IPS-15b (cell line): Measurements from ENCODE around the gene TMEM218.

Source experiments
- H3K27me3 ChIP-seq: one replicate; pipeline ENCODE4 v1.6.1; 2013; ENCODE audit warnings: low read length; ENCODE audit not compliant: control insufficient read depth, insufficient read depth
- H3K36me3 ChIP-seq: one replicate; pipeline ENCODE4 v1.6.1; 2013; ENCODE audit warnings: low read length; ENCODE audit not compliant: control insufficient read depth, insufficient read depth
- H3K4me1 ChIP-seq: one replicate; pipeline ENCODE4 v1.6.1; 2013; ENCODE audit warnings: mild to moderate bottlenecking, low read length; ENCODE audit not compliant: control insufficient read depth, insufficient read depth
- H3K4me3 ChIP-seq: one replicate; pipeline ENCODE4 v1.5.1; 2013; ENCODE audit warnings: low read depth, low read length
- H3K9ac ChIP-seq: one replicate; pipeline ENCODE4 v1.6.1; 2013; ENCODE audit warnings: low read depth, mild to moderate bottlenecking, low read length
- H3K9me3 ChIP-seq: one replicate; pipeline ENCODE4 v1.6.1; 2013; ENCODE audit warnings: mild to moderate bottlenecking, low read length; ENCODE audit not compliant: control insufficient read depth, insufficient read depth

TMEM218 gene

GRCh38 chr11:125079151-125079877 lies 32.1 kb downstream of the TMEM218 start:
- Histone ChIP-seq H3K9me3 (no peaks in the 10 kb centered on the region), H3K4me1 (no peaks in the 10 kb centered on the region), H3K27me3 (no peaks in the 10 kb centered on the region), H3K9ac (no peak overlapping the region), H3K36me3 (no peaks in the 10 kb centered on the region), H3K4me3 (no peak overlapping the region)

GRCh38 chr11:125078516-125079140 lies 32.8 kb downstream of the TMEM218 start:
- Histone ChIP-seq H3K4me3 (no peak overlapping the region), H3K4me1 (no peaks in the 10 kb centered on the region), H3K9me3 (no peaks in the 10 kb centered on the region), H3K9ac (no peak overlapping the region), H3K27me3 (no peaks in the 10 kb centered on the region), H3K36me3 (no peaks in the 10 kb centered on the region)

GRCh38 chr11:125078016-125078415 lies 33.4 kb downstream of the TMEM218 start:
- Histone ChIP-seq H3K9ac (no peak overlapping the region), H3K4me1 (no peaks in the 10 kb centered on the region), H3K9me3 (no peaks in the 10 kb centered on the region), H3K27me3 (no peaks in the 10 kb centered on the region), H3K36me3 (no peaks in the 10 kb centered on the region), H3K4me3 (no peak overlapping the region)

- Histone ChIP-seq H3K36me3 (no peaks in the 10 kb centered on the region), H3K4me1 (no peaks in the 10 kb centered on the region), H3K9ac (no peak overlapping the region), H3K9me3 (no peaks in the 10 kb centered on the region), H3K27me3 (no peaks in the 10 kb centered on the region), H3K4me3 (no peak overlapping the region)
Measured at GRCh38 chr11:125076378-125076945, 35.0 kb downstream of the TMEM218 start.

GRCh38 chr11:125075900-125076317 lies 35.5 kb downstream of the TMEM218 start:
- H3K36me3 ChIP-seq = no peaks in the 10 kb centered on the region
- no peak overlapping the region for H3K9ac ChIP-seq
- H3K27me3 ChIP-seq = no peaks in the 10 kb centered on the region
- no peaks in the 10 kb centered on the region for H3K4me1 ChIP-seq
- H3K4me3 ChIP-seq = no peak overlapping the region
- H3K9me3 ChIP-seq = no peaks in the 10 kb centered on the region

- H3K4me1 ChIP-seq = no peaks in the 10 kb centered on the region
Measured at GRCh38 chr11:125075242-125075625, 36.2 kb downstream of the TMEM218 start.

GRCh38 chr11:125074511-125075241 lies 36.8 kb downstream of the TMEM218 start:
- Histone ChIP-seq H3K9ac (no peak overlapping the region), H3K27me3 (peaks cover 2% of the 10 kb centered on the region), H3K36me3 (no peaks in the 10 kb centered on the region)

More at GRCh38 chr11:125075242-125075625, 36.2 kb downstream of the TMEM218 start:
- Histone ChIP-seq H3K9me3 (no peaks in the 10 kb centered on the region), H3K4me3 (no peak overlapping the region), H3K36me3 (no peaks in the 10 kb centered on the region), H3K9ac (no peak overlapping the region), H3K27me3 (no peaks in the 10 kb centered on the region)

GRCh38 chr11:125073616-125074483 lies 37.6 kb downstream of the TMEM218 start:
- H3K36me3 ChIP-seq = no peaks in the 10 kb centered on the region
- no peak overlapping the region for H3K9ac ChIP-seq
- H3K4me3 ChIP-seq = no peak overlapping the region
- H3K4me1 ChIP-seq = no peaks in the 10 kb centered on the region
- no peaks in the 10 kb centered on the region for H3K9me3 ChIP-seq
- H3K27me3 ChIP-seq = peaks cover 2% of the 10 kb centered on the region

More at GRCh38 chr11:125074511-125075241, 36.8 kb downstream of the TMEM218 start:
- no peaks in the 10 kb centered on the region for H3K4me1 ChIP-seq
- no peak overlapping the region for H3K4me3 ChIP-seq
- H3K9me3 ChIP-seq = no peaks in the 10 kb centered on the region

GRCh38 chr11:125072961-125073590 lies 38.4 kb downstream of the TMEM218 start:
- Histone ChIP-seq H3K9ac (no peak overlapping the region), H3K4me3 (no peak overlapping the region), H3K4me1 (no peaks in the 10 kb centered on the region), H3K9me3 (no peaks in the 10 kb centered on the region), H3K27me3 (peaks cover 2% of the 10 kb centered on the region), H3K36me3 (no peaks in the 10 kb centered on the region)

GRCh38 chr11:125072218-125072960 lies 39.0 kb downstream of the TMEM218 start:
- H3K27me3 ChIP-seq = peaks cover 2% of the 10 kb centered on the region
- no peaks in the 10 kb centered on the region for H3K9me3 ChIP-seq
- H3K4me3 ChIP-seq = no peak overlapping the region
- no peaks in the 10 kb centered on the region for H3K36me3 ChIP-seq
- H3K9ac ChIP-seq = no peak overlapping the region
- H3K4me1 ChIP-seq = no peaks in the 10 kb centered on the region
